Measurements from ENCODE around the gene CGNL1.

DNA sequence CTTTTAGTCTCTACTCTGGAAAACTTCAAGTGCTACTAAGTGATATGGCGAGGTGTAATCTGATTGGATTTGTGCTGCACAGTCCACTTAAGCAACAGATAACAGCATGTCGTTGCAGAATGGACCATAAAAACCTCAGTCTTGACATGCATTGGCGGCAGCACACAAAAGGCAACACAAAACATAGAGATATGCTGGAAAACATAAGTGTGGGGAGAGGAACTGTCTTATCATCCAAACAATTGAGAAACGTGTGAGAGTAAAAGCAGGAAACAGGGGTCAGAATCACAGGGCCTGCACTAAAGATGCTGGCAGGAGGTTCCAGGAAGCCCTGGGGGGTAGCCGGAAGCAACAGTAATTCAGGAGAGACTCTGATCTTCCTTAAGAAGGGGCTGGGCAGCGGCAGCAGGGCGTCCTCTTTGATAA lies 82.1 kb downstream of the CGNL1 start:
- TF ChIP-seq, protein P1, sequence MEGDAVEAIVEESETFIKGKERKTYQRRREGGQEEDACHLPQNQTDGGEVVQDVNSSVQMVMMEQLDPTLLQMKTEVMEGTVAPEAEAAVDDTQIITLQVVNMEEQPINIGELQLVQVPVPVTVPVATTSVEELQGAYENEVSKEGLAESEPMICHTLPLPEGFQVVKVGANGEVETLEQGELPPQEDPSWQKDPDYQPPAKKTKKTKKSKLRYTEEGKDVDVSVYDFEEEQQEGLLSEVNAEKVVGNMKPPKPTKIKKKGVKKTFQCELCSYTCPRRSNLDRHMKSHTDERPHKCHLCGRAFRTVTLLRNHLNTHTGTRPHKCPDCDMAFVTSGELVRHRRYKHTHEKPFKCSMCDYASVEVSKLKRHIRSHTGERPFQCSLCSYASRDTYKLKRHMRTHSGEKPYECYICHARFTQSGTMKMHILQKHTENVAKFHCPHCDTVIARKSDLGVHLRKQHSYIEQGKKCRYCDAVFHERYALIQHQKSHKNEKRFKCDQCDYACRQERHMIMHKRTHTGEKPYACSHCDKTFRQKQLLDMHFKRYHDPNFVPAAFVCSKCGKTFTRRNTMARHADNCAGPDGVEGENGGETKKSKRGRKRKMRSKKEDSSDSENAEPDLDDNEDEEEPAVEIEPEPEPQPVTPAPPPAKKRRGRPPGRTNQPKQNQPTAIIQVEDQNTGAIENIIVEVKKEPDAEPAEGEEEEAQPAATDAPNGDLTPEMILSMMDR (IDR thresholded peaks at IDR 0.05; ENCODE audit: insufficient read depth, low read length, poor library complexity, severe bottlenecking) = no peak
- no peak for TF ChIP-seq EZH2phosphoT487 (conservative IDR thresholded peaks at IDR 0.05; ENCODE audit: low read length)

Measured in SU-DHL-6 (cell line).